KMS-11 (cell line): ENCODE results near the gene ADM2.

Experiments
- H2AFZ ChIP-seq: fragments of 200-600 bp; sonication (generic); 2 replicates; pipeline ENCODE4 v1.6.1; 2016; ENCODE audit warnings: antibody characterized with exemption, mixed run types, low read depth
- H3K27ac ChIP-seq: fragments of 200-600 bp; sonication (generic); 2 replicates; pipeline ENCODE4 v1.6.1; 2016; ENCODE audit warnings: mild to moderate bottlenecking, mixed run types
- H3K27me3 ChIP-seq: fragments of 200-600 bp; sonication (generic); 2 replicates; pipeline ENCODE4 v1.6.1; 2017; ENCODE audit warnings: mild to moderate bottlenecking, low read depth, mixed run types, moderate library complexity; ENCODE audit not compliant: insufficient read depth
- H3K36me3 ChIP-seq: fragments of 200-600 bp; sonication (generic); 2 replicates; pipeline ENCODE4 v1.6.1; 2017; ENCODE audit warnings: mild to moderate bottlenecking, mixed run types; ENCODE audit not compliant: insufficient read depth
- H3K4me1 ChIP-seq: fragments of 200-600 bp; sonication (generic); 2 replicates; pipeline ENCODE4 v1.6.1; 2016; ENCODE audit warnings: mild to moderate bottlenecking, low read depth, mixed run types; ENCODE audit not compliant: poor library complexity, severe bottlenecking
- H3K4me2 ChIP-seq: fragments of 200-600 bp; sonication (generic); 2 replicates; pipeline ENCODE4 v1.7.0; 2016; ENCODE audit warnings: mild to moderate bottlenecking, mixed run types
- H3K4me3 ChIP-seq: fragments of 200-600 bp; sonication (generic); IDR thresholded peaks from 2 replicates; pipeline ENCODE4 v1.6.1; 2017; ENCODE audit warnings: low read depth, low read length, mixed read lengths; ENCODE audit not compliant: insufficient read depth
- H3K79me2 ChIP-seq: fragments of 200-600 bp; sonication (generic); 2 replicates; pipeline ENCODE4 v1.6.1; 2016; ENCODE audit warnings: low read depth, mixed run types; ENCODE audit not compliant: insufficient read depth
- H3K9ac ChIP-seq: fragments of 200-600 bp; sonication (generic); 2 replicates; pipeline ENCODE4 v1.6.1; 2016; ENCODE audit warnings: mild to moderate bottlenecking, mixed run types
- H4K20me1 ChIP-seq: fragments of 200-600 bp; sonication (generic); 2 replicates; pipeline ENCODE4 v1.6.1; 2016; ENCODE audit warnings: mild to moderate bottlenecking, mixed run types; ENCODE audit not compliant: insufficient read depth
- CTCF ChIP-seq: fragments of 200-600 bp; sonication (generic); conservative IDR thresholded peaks from 2 replicates; pipeline ENCODE4 v1.6.1; 2017; ENCODE audit warnings: low read depth, mild to moderate bottlenecking, antibody characterized with exemption, low read length, moderate library complexity, mixed read lengths

ADM2 gene

GRCh38 chr22:50441428-50441993 is 39.8 kb upstream of the ADM2 start:
- no peaks in the 10 kb centered on the region for H3K27me3 ChIP-seq
- no peak overlapping the region for H3K9ac ChIP-seq
- H3K4me2 ChIP-seq: no peak overlapping the region
- H4K20me1 ChIP-seq: no peaks in the 10 kb centered on the region
- H3K36me3 ChIP-seq: no peaks in the 10 kb centered on the region
- no peaks in the 10 kb centered on the region for H3K79me2 ChIP-seq
- no peaks in the 10 kb centered on the region for H3K4me1 ChIP-seq
- no peak overlapping the region for H3K27ac ChIP-seq
- no peak overlapping the region for H2AFZ ChIP-seq
- no peak for TF ChIP-seq CTCF
- no peak overlapping the region for H3K4me3 ChIP-seq

- no peak for TF ChIP-seq CTCF
These were observed 38.1 kb upstream of the ADM2 start for GRCh38 chr22:50443197-50443596.

GRCh38 chr22:50443801-50444625 is 37.3 kb upstream of the ADM2 start:
- no peak for TF ChIP-seq CTCF
- H3K4me2 ChIP-seq: no peak overlapping the region
- H3K9ac ChIP-seq: no peak overlapping the region
- H3K36me3 ChIP-seq: peaks cover 2% of the 10 kb centered on the region; the same call in 1 of the 2 replicates
- H3K27me3 ChIP-seq: no peaks in the 10 kb centered on the region
- H2AFZ ChIP-seq: no peak overlapping the region
- H3K79me2 ChIP-seq: no peaks in the 10 kb centered on the region
- H3K4me1 ChIP-seq: no peaks in the 10 kb centered on the region
- H3K4me3 ChIP-seq: no peak overlapping the region
- H3K27ac ChIP-seq: no peak overlapping the region
- no peaks in the 10 kb centered on the region for H4K20me1 ChIP-seq

More at GRCh38 chr22:50443197-50443596, 38.1 kb upstream of the ADM2 start:
- Histone ChIP-seq H3K4me1 (no peaks in the 10 kb centered on the region), H3K36me3 (no peaks in the 10 kb centered on the region), H3K4me3 (no peak overlapping the region), H3K9ac (no peak overlapping the region), H2AFZ (no peak overlapping the region), H3K27me3 (no peaks in the 10 kb centered on the region), H3K4me2 (no peak overlapping the region), H3K27ac (no peak overlapping the region), H3K79me2 (no peaks in the 10 kb centered on the region), H4K20me1 (no peaks in the 10 kb centered on the region)

GRCh38 chr22:50444663-50445062 is 36.7 kb upstream of the ADM2 start:
- Histone ChIP-seq H3K4me1 (no peaks in the 10 kb centered on the region), H3K9ac (no peak overlapping the region), H3K27ac (no peak overlapping the region), H3K4me3 (no peak overlapping the region), H4K20me1 (no peaks in the 10 kb centered on the region), H3K27me3 (no peaks in the 10 kb centered on the region), H3K4me2 (no peak overlapping the region), H2AFZ (no peak overlapping the region), H3K36me3 (peaks cover 2% of the 10 kb centered on the region; the same call in 1 of the 2 replicates), H3K79me2 (no peaks in the 10 kb centered on the region)
- TF ChIP-seq CTCF: no peak
